Endometrial microvascular endothelial cells (primary cell): ENCODE measurements around the gene NOP53. TPM values are rescaled to one million over a fixed set of nuclear protein-coding genes. Genes with fewer than 3 reads are reported as not detected.
"Not testable (repeated sequence)": the region's sequence is repeated elsewhere in the genome, so short reads cannot be mapped to it uniquely, and the experiment has no call there.

ENCODE experiments used
- in situ Hi-C: cut with HindIII; loops from 2 replicates; pipeline ENCODE4 v1.10.0; 2017; ENCODE audit warnings: low sequenced_read_pairs, low pct_unique_long_range_greater_than_20kb; ENCODE audit errors: inconsistent ontology term
- total RNA-seq: library from RNA; depleted of rRNA; stranded (reverse); fragments of >200 nt; gene quantifications from one replicate; pipeline ENCODE4 v1.2.3, GENCODE V29; 2015; ENCODE audit errors: inconsistent ontology term

Gene NOP53
- total RNA-seq, 1 donor from 2014 or later = 149 TPM

GRCh38 chr19:47766670-47767069 lies 21.3 kb downstream of the NOP53 start:
- in situ Hi-C loops = no loop called here

DNA sequence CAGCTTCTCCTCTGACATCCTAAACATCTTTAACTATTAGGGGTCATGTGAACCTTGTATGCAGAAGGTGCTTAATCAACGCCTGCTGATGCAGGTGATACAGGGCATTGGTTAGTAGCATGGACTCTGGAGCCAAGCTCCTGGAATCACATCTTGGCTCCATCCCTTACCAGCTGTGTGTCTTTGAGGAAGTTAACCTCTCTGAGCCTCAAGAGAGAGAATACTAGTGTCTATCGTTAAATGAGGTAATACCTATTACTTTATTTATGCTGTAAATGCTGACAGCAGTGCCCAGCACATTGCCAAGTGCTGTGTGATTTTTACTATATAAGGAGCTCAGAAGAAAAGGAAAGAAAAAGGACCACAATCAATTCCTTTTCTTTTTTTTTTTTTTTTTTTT lies 22.0 kb downstream of the NOP53 start:
- in situ Hi-C loops = no loop called here

DNA sequence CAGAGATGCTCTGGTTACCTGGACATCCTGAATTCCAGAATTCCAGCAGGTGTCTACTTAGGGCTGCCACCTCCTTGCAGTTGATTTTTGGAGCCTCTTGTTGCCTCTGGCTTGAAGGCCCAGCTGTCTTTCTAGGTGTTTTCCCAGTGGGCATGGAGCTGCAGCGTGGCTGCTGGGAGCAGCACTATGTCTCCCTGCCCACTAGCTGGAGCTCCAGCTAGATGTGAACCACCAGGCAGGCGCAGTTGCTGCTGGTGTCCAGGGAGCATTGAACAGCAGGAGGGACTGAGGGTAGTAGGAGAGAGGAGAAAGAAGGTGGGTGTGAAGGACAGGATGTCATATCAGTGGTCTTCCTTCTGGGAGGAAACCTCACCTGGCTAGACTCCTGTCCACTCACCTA lies 23.3 kb downstream of the NOP53 start:
- in situ Hi-C loops = no loop called here

- in situ Hi-C loops = no loop called here
These were observed 24.2 kb downstream of the NOP53 start for GRCh38 chr19:47769534-47769933.

DNA sequence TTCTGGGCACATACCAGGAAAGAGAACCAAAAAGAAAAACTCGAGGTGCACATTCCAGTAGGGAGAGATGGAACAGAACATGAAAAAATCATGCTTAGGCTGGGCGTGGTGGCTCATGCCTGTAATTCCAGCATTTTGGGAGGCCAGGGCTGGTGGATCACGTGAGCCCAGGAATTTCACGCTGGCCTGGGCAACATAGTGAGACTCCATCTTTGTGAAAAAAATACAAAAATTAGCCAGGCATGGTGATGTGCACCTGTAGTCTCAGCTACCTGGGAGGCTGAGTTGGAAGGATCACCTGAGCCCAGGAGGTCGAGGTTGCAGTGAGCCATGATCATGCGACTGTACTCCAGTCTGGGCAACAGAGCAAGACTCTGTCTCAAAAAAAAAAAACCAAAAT lies 25.9 kb downstream of the NOP53 start:
- in situ Hi-C loops = not testable (repeated sequence)

GRCh38 chr19:47776568-47776967 lies 31.2 kb downstream of the NOP53 start:
- in situ Hi-C loops = no loop called here

DNA sequence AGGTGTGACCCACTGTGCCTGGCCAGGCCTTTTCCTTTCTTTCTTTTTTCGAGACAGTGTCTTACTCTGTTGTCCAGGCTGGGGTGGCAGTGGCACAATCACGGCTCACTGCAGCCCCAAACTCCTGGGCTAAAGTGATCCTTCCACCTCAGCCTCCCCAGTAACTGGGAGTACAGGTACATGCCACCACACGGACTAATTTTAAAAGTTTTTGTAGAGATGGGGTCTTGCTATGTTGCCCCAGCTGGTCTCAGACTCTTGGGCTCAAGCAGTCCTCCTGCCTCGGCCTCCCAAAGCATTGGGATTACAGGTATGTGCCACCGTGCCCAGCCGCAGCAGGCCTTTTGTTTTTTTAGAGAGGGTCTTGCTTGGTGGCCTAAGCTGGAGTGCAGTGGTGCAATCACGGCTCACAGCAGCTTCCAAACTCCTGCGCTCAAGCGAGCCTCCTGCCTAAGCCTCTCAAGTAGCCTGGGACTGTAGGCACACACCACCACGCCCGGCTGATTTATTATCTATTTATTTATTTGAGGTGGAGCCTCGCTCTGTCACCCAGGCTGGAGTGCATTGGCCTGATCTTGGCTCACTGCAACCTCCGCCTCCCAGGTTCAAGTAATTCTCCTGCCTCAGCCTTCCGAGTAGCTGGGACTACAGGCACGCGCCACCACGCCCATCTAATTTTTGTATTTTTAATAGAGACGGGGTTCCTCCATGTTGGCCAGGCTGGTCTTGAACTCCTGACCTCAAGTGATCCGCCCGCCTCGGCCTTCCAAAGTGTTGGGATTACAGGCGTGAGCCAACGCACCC lies 32.1 kb downstream of the NOP53 start:
- in situ Hi-C loops = not testable (repeated sequence)

DNA sequence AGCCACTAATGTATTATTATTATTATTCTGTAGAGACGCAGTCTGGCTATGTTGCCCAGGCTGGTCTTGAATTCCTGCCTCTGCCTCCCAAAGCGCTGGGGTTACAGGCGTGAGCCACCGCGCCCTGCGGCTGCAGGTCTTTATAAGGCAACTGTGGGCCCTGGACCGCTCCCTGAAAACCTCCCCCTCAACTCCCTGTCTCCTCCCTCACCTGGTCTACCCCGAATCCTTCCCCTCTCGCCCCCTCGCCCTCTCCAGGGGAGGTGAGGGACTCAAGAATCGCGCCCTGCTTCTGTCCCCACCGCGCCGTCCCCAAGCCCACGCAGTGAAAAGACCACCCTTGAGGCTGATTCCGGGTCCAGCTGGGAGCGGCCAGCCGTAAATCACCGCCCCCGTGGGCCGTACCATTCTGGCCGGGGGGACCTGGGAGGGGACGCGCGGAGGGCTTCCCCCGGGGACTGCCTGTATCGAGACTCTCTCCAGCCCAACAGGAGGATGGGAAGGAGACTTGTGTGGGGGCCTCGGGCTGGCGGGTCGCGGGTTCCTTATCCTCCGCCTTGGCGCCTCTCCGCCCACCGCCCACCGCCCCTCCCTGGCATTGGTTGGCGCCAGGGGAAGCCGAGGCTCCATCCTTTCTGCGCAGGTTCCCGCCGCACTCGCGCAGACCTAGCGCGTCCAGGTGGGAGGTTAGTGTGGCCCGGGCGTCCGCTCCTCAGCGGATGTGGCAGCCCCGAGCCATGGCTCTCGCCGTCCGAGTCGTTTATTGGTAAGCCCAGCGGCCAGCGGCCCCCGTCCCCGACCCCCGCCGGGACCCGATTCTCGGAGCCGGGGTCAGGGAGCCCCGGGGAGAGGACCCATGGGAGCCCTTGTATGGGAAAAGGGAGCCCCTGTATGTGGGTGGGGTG lies 33.0 kb downstream of the NOP53 start, which contains the start of gene SELENOW:
Gene SELENOW (plus strand): TSS at position 655 of the 905 bp plus-strand sequence. CDS start 83 bp downstream, at position 738.
- in situ Hi-C loops = no loop called here

- in situ Hi-C loops = no loop called here
These were observed 33.6 kb downstream of the NOP53 start for GRCh38 chr19:47778954-47779351.

GRCh38 chr19:47779524-47780214 lies 34.3 kb downstream of the NOP53 start:
- in situ Hi-C loops = no loop called here

- in situ Hi-C loops = no loop called here
These were observed 34.8 kb downstream of the NOP53 start for GRCh38 chr19:47780215-47780551.

GRCh38 chr19:47781590-47782262 lies 36.4 kb downstream of the NOP53 start:
- in situ Hi-C loops = no loop called here

DNA sequence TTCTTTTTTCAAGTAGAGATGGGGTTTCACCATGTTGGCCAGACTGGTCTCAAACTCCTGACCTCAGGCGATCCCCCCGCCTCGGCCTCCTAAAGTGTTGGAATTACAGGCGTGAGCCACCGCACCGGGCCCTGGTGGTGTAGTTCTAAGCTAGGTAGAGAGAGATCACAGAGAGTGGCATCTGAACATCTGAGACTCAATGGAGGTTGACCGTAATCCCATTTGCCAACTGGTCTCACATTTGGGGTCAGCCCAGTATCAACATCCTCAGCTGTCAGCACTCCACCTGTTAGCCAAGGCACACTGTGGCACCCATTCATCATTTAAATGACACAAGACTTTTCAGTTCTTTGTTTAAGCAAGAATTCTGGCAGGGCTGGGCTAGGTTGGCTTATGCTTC lies 41.2 kb downstream of the NOP53 start:
- in situ Hi-C loops = no loop called here

DNA sequence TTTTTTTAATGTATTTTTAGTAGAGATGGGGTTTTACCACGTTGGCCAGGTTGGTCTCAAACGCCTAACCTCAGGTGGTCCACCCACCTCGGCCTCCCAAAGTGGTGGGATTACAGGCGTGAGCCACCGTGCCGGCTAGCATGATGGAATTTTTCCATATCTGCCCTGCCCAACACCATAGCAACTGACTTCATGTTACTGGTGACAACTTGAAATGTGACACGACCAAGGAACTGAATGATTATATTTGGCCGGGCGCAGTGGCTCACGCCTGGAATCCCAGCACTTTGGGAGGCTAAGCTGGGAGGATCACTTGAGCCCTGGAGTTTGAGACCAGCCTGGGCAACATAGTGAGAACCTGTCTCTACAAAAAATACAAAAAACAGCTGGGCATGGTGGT lies 42.0 kb downstream of the NOP53 start:
- in situ Hi-C loops = not testable (repeated sequence)

DNA sequence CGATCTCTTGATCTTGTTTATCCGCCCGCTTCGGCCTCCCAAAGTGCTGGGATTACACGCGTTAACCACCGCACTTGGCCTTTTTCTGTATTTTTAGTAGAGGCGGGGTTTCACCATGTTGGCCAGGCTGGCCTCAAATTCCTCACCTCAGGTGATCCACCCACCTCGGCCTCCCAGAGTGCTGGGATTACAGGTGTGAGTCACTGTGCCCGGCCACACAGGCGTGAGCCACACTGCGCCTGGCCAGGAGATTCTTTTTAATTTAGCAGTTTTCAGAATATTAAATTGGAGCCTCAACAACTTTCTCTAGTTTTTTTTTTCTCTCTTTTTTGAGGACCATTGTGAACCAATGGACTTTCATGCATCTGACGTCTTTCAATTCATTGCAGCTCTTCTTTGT lies 44.5 kb downstream of the NOP53 start:
- in situ Hi-C loops = not testable (repeated sequence)

GRCh38 chr19:47790398-47790814 lies 45.1 kb downstream of the NOP53 start:
- in situ Hi-C loops = no loop called here

- in situ Hi-C loops = no loop called here
These were observed 47.3 kb downstream of the NOP53 start for GRCh38 chr19:47792616-47793015.

GRCh38 chr19:47794526-47794925 lies 49.2 kb downstream of the NOP53 start:
- in situ Hi-C loops = no loop called here

GRCh38 chr19:47796785-47797184 lies 51.4 kb downstream of the NOP53 start:
- in situ Hi-C loops = no loop called here
